Measurements from ENCODE around the gene PXDN.

DNA sequence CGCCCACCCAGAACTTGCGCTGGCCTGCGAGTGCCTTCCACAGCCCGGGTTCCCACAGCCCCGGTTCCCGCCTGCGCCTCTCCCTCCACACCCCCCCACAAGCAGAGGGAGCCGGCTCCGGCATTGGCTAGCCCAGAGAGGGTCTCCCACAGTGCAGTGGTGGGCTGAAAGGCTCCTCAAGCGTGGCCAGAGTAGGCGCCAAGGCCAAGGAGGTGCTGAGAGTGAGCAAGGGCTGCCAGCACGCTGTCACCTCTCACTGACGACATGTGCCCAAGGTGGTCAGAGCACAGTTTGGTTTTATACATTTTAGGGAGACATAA is 15.3 kb upstream of the PXDN start:
- TF ChIP-seq, protein P1, sequence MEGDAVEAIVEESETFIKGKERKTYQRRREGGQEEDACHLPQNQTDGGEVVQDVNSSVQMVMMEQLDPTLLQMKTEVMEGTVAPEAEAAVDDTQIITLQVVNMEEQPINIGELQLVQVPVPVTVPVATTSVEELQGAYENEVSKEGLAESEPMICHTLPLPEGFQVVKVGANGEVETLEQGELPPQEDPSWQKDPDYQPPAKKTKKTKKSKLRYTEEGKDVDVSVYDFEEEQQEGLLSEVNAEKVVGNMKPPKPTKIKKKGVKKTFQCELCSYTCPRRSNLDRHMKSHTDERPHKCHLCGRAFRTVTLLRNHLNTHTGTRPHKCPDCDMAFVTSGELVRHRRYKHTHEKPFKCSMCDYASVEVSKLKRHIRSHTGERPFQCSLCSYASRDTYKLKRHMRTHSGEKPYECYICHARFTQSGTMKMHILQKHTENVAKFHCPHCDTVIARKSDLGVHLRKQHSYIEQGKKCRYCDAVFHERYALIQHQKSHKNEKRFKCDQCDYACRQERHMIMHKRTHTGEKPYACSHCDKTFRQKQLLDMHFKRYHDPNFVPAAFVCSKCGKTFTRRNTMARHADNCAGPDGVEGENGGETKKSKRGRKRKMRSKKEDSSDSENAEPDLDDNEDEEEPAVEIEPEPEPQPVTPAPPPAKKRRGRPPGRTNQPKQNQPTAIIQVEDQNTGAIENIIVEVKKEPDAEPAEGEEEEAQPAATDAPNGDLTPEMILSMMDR (conservative IDR thresholded peaks at IDR 0.05 in 1 of 2, IDR thresholded peaks at IDR 0.05 in 1 of 2; ENCODE audit: extremely low read depth in 1 of 2, insufficient read depth in 1 of 2, low read depth in 1 of 2, low read length in 2 of 2), result no peak
- TF ChIP-seq EZH2 (IDR thresholded peaks at IDR 0.05; ENCODE audit: borderline replicate concordance, low read length), result no peak

Data from mammary epithelial cell (primary cell).